GM18858 (cell line): ENCODE results near the gene SPOPL.
"Not testable (repeated sequence)": the region's sequence is repeated elsewhere in the genome, so short reads cannot be mapped to it uniquely, and the experiment has no call there.

Experiments used
- ATAC-seq: cut with Tn5 transposase; IDR thresholded peaks from one replicate; pipeline ENCODE4 v1.9.1; 2021; ENCODE audit not compliant: unreplicated experiment

SPOPL gene

DNA sequence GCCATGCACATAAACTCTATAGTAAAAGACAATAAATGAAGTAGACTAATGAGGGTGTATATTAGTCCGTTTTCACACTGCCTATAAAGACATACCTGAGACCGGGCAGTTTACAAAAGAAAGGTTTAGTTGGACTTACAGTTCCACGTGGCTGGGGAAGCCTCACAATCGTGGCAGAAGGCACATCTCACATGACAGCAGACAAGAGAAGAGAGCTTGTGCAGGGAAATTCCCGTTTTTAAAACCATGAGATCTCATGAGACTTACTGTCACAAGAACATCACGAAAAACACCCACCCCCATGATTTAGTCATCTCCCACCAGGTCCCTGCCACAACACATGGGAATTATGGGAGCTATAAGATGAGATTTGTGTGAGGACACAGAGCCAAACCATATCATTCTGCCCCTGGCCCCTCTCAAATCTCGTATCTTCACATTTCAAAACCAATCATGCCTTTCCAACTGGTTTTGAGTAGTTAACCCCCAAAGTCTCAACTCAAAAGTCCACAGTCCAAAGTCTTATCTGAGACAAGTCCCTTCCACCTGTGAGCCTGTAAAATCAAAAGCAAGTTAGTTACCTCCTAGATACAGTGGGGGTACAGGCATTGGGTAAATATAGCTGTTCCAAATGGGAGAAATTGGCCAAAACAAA, 21.6 kb downstream of the SPOPL start:
- ATAC-seq: peak; percentile 40

DNA sequence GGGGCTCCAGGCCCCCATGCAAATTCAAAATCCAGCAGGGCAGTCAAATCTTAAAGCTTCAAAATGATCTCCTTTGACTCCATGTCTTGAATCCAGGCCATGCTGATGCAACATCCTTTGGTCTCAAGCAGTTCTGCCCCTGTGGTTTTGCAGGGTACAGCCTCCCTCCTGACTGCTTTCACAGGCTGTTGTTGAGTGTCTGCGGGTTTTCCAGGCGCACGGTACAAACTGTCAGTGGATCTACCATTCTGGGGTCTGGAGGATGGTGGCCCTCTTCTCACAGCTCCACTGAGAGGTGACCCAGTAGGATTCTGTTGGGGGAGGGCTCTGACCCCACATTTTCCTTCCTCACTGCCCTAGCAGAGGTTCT, 22.1 kb downstream of the SPOPL start:
- not testable (repeated sequence) for ATAC-seq

DNA sequence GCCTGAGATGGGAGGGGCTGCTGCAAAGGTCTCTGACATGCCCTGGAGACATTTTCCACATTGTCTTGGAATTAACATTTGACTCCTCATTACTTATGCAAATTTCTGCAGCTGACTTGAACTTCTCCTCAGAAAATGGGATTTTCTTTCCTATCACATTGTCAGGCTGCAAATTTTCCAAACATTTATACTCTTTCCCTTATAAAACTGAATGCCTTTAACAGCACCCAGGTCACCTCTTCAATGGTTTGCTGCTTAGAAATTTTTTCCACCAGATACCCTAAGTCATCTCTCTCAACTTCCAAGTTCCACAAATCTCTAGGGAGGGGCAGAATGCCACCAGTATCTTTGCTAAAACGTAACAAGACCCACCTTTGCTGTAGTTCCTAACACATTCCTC, 22.8 kb downstream of the SPOPL start:
- ATAC-seq: not testable (repeated sequence)

DNA sequence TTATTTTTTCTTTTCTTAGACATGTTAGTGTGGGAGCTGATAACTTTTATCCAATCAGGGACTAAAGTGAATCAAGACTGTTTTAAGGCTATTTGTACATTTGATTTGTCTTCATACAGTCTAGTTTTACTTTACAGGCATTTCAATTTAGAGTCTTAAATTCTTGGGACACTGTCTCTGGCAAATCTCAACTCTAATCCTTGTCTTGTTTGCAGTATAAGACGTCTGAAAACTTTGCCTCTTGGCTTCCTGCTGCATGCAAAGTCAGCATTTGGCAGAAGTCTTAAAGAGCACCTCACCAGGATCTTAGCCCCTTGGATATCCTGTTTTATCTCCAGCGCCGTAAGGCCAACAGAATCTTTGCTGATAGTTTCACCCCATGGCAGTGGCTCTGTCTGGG, 30.3 kb downstream of the SPOPL start:
- ATAC-seq: no peak

DNA sequence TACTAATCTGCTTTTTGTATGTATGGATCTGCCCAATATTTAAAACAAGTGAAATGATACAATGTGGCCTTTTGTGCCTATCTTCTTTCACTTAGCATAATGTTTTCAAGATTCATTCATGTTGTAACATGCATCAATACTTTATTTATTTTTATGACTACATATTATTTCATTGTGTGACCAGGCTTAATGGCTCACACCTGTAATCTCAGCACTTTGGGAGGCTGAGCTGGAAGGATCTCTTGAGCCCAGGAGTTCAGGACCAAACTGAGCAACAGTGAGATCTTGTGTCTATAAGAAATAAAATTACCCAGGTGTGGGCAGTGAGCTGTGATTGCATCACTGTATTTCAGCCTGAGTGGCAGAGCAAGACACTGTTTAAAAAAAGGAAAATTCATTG, 33.2 kb downstream of the SPOPL start:
- ATAC-seq: no peak

DNA sequence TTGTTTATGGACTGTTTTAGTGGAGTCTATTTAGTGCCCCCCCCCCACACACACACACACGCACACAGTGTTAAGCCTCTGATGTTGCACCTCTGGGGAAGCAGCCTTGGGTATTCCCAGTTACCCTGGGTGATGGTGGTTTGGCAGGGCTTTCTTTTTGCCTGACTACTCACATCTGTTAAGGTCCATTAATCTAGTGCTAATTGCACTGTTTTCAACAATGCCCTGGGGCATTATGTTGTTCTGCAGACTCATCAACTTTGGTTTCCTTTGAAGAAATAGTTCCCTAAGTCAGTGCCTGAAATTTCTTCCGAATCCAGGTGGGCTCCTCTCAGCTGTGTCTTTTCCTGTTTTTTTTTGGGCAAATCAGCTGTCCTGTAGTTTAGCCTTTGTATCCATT, 34.7 kb downstream of the SPOPL start:
- ATAC-seq: peak; percentile 88

DNA sequence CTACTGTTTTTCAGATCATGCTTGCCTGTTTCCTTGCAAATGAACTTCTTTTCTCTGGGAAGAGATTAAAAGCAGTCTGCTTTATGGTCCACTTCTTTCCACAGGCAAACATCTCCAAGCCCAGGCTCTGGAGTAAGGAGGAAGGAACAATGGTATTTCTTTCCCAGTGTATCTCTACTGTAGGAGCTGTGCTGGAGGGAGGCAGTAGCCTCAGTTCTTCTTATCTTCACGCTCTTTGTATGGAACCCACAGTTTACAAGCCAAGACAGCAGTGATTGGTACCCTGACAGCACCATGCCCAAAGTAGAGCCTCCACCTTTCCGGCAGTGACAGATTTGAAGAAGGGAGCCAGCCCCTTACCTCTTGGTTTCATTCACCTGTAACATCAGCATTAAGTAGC, 35.2 kb downstream of the SPOPL start:
- no peak for ATAC-seq

DNA sequence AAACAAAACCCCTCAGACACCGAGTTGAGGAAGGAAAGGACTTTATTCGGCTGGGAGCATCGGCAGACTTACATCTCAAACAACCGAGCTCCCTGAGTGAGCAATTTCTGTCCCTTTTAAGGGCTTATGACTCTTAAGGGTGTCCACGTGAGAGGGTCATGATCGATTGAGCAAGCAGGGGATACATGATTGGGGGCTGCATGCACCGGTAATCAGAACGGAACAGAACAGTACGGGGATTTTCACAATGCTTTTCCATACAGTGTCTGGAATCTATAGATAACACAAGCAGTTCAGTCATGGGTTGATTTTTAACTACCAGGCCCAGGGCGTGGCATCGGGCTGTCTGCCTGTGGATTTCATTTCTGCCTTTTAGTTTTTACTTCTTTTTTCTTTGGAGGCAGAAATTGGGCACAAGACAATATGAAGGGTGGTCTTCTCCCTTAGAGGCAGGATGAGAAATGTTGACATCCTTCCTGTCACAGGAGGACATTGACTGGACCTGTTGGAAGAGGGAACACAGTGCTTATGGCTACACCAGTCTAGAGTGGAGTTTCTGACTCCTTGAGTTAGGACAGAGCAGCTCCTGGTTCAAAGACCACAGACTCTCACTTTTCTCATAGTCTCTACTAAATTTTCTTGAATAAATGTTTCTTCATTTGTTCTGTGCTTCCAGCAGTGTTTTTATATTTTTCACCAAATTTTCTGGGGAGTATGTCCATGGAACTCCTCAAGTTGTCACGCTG, 35.8 kb downstream of the SPOPL start:
- ATAC-seq: no peak

DNA sequence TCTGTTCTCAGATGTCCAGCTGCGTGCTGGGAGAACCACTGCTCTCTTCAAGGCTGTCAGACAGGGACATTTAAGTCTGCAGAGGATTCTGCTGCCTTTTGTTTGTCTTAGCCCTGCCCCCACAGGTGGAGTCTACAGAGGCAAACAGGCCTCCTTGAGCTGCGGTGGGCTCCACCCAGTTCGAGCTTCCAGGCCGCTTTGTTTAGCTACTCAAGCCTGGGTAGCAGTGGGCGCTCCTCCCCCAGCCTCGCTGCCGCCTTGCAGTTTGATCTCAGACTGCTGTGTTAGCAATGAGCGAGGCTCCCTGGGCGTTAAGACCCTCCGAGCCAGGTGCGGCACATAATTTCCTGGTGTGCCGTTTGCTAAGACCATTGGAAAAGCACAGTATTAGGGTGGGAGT, 42.6 kb downstream of the SPOPL start:
- ATAC-seq: not testable (repeated sequence)

DNA sequence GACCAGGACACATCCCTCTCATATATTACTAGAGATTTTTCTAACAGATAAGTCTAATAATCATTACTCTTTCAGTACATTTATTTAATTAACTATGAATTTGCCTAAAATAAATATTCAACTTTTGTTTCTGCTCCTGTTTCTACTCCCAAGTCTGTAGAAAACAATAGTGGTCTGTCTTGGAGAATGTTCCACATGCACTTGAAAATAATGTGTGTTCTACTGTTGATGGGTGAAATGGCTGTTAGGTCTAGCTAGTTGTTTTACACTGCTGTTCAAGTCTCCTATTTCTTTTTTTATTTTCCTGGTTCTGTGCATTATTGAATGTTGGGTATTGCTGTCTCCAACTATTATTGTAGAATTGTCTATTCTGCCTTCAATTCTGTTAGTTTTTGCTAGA, 47.2 kb downstream of the SPOPL start:
- no peak for ATAC-seq

DNA sequence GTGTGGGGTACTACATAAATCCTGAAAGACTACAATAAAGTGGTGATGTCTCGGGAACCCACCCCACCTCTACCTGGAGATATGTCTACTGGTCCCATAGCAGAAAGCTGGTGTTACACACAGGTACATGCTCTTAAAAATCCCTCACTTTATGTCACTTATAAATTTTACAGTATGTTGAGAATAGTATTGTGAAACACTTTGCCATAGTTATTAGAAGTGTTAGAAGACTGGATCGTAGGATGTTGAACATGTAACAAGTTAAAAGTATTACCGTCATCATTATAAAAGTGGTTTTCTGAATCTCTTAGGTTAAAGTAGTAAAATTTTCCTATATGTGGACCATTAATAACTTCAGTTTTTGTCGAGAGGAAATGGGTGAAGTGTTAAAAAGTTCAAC, 48.6 kb downstream of the SPOPL start:
- no peak for ATAC-seq

DNA sequence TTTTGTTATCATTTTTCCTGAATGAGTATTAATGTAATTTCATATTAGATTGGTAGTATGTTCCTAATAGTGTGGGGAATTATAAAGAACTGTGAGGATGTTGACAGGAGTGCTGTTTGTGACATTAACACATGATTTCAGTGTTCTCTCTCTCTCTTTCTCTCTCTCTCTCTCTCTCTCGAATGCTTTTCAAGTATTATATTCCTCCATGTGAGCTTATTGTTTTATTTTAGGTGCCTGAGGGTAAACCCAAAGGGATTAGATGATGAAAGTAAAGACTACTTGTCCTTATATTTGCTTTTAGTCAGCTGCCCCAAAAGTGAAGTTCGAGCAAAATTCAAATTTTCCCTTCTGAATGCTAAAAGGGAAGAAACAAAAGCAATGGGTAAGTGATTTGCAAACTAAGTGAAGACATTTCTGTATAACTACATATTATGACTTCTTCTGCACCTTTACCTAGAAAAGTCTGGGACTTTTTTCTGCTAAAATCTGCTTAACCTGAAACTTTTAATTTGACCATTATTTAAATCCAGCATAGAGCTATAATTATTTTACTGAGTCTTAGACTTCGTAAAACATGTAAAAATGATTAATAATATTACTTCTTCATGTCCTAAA, 49.2 kb downstream of the SPOPL start:
- no peak for ATAC-seq

DNA sequence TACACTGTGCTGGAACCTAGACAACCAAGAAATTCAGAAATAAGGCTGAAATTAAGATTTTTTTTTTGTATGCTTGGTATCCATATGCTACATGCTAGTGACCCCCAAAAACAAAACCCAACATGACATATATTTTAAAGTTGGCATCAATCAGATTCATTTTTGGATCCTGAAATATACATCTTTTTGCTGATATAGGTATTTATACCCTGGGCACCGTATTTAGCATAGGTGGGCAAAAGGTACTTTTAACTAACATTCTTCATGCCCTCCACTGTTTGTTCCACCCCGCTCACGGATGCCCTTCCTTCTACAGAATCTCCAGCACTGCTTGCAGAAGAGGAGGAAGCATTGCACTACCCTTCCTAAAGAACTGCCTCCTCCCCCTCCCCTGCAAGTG, 52.6 kb downstream of the SPOPL start:
- ATAC-seq: no peak

DNA sequence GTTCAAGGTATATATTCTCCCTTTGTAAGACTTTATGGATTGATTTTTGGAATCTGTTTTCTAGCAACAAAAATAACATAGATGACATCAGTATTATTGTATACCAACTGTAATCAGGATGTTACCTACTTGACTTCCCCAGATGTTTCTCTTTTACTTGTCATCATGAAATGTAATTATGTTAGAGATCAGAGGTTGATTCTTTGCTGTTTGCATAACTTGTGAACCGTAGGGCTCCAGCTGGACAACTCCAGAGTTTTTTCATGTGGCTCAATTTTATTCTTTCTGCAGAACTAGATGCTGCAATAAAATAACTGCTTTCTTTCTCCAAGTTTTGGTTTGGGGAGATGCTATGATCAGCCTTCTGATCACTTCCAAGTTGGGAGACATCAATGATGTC, 58.1 kb downstream of the SPOPL start:
- no peak for ATAC-seq

DNA sequence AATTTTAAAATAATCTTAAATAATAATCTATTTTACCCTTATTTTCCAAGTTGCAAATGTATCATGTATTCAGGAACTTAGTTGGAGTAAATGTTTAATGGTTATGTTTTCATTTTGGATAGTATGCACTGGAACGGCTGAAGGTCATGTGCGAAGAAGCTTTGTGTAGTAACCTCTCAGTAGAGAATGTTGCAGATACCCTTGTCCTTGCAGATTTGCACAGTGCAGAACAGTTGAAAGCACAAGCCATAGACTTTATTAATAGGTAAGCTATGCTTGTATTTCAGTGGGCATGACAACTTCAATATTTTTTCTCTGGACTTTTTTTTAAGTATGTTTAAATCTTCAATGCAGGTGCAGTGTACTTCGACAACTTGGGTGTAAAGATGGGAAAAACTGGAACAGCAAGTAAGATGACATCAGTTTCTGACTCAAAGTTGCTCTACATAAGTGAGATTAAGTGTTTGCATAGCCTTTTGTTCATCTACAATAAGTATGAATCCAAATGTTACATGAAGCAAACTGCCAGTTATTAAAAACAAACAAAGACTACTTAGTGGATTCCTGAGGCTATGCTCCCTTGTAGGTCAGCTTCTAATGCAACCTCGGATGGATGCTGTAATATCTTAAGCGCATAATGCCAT, 63.1 kb downstream of the SPOPL start:
- ATAC-seq: no peak

DNA sequence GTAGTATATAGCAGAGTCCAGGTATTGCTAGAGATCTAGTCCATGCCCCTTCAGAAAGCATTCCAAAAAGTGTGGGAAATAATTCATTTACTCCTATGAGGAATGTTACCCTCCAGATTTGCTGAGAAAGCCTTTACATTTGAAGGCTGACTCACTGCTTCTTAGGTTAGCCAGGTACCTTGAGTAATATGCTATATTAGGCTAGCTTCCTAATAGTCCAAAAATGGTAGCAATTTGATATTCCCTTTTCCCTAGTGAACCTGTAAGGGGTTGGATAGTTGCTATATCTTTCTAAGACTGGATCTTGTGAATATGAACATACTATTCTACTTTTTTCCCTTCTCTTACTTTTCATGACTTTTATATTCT, 63.6 kb downstream of the SPOPL start:
- ATAC-seq: no peak

DNA sequence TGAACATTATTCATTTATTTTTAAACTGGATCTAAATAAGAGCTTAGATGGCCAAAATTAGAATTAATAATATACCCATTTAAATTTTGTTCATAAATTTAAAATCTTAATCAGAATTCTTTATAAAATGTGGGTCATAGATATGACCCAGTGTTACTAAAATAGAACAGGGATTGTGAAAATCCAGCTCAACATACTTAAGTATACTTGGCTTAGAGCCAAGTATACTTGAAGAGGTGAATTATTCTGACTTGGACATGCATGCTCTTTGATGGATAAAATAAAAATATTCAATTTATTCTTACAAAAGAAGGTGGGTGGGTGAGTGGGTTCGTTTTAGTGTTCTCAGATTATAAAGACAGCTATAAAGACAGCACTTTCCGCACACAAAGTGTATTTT, 70.7 kb downstream of the SPOPL start:
- ATAC-seq: no peak

DNA sequence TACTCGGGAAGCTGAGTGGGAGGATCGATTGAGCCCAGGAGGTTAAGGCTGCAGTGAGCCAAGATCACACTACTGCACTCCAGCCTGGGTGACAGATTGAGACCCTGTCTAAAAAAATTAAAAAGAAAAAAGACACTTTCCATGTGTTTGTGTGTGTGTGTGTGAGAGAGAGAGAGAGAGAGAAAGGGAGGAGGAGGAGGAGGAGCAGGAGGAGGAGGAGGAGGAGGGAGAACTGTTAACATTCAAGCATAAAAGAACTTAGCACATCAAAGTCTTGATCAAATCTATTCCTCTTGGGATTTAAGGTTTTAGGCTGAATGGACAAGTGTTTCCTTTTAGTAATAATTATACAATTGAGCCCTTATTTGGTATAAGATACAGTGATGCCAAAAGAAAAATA, 75.5 kb downstream of the SPOPL start:
- no peak for ATAC-seq

DNA sequence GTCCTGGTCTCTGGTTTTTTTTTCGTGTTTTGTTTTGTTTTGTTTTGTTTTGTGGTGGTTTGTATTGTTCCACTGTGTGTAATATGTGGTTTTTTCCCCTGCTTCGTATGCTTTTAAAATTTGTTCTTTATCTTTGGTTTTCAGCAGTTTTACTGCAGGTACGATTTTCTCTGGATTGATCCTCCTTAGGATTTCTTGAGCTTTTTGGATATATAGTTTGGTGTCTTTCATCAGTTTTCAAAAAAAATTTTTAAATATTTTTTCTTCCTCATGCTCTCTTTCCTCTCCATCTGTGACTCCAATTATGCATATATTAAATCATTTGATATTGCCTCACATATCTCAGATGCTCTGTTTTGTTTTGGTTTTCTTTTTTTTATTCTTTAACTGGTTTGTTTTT, 78.0 kb downstream of the SPOPL start:
- ATAC-seq: no peak

DNA sequence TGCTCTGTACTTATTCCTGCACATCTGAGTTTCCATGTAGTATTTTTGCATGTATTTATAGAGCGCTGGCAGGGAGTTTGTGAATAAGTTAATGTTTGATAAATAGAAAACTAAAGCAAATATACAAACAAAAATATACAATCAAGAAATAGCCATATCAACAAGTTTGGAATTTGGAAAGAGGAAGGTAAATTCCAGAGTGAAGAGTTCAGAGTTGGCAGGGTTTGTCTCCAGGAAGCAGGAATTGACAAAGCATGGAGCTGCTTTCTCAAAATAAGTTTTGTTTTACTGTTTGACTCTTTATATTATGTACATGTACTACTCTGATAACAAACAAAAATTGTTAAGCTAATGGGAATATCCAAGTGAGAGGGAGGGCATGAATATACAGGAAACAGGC, 80.3 kb downstream of the SPOPL start:
- no peak for ATAC-seq

DNA sequence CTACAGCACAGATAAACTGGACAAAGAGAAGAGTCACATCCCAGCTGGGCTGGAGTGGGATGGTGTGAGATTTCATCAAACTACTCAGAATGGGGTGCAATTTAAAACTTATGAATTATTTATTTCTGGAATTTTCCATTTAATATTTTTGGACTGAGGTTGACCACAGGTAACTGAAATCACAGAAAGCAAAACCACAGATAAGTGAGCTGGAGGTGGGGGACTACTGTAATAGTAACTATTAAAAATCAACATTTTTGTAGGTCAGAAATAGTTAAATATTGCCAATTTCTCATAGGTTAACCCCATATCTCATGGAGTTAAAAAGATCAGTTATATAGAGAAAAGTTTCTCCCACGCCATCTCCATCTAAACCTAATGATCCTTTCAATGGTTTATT, 88.1 kb downstream of the SPOPL start:
- ATAC-seq: no peak

DNA sequence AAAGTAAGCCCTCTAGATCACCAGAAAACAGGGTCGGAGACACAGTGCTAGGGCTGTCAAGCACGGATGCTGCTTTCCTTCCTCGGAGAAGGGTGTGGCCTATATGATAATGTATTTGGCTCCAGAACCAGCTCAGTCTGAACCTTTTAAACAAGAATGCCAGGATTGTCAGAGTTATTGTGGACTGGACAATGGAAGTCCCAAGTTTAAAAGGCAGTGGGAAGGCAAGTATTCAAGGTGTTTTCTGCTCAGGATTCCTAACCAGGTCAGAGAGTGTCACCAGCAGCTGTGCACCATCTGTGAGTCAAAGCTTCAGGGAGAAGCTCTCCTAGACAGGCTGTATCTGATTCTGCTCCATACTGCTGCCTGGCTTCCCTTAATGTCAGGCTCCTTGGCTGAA, 94.8 kb downstream of the SPOPL start:
- ATAC-seq: no peak
